ENCODE data around the gene HOXA5.

HOXA5 gene

GRCh38 chr7:27116031-27116961 lies 27.2 kb downstream of the HOXA5 start:
- no peak for DNase-seq

- no peak for DNase-seq
Measured at GRCh38 chr7:27115221-27116026, 28.1 kb downstream of the HOXA5 start.

- DNase-seq = no peak
Measured at GRCh38 chr7:27114881-27115220, 28.6 kb downstream of the HOXA5 start.

GRCh38 chr7:27113991-27114769 lies 29.3 kb downstream of the HOXA5 start:
- no peak for DNase-seq

GRCh38 chr7:27112955-27113949 lies 30.2 kb downstream of the HOXA5 start:
- no peak for DNase-seq

- DNase-seq = no peak
Measured at GRCh38 chr7:27112361-27112760, 31.1 kb downstream of the HOXA5 start.

- DNase-seq = no peak
Measured at GRCh38 chr7:27111751-27112277, 31.7 kb downstream of the HOXA5 start.

- DNase-seq = no peak
Measured at GRCh38 chr7:27111042-27111750, 32.3 kb downstream of the HOXA5 start.

- no peak for DNase-seq
Measured at GRCh38 chr7:27110186-27111031, 33.1 kb downstream of the HOXA5 start.

GRCh38 chr7:27109466-27110185 lies 33.9 kb downstream of the HOXA5 start:
- DNase-seq = no peak

GRCh38 chr7:27108390-27109127 lies 34.9 kb downstream of the HOXA5 start:
- DNase-seq = no peak

GRCh38 chr7:27107391-27108381 lies 35.8 kb downstream of the HOXA5 start:
- DNase-seq = no peak

GRCh38 chr7:27106901-27107240 lies 36.6 kb downstream of the HOXA5 start:
- DNase-seq = no peak

GRCh38 chr7:27106181-27106900 lies 37.1 kb downstream of the HOXA5 start:
- no peak for DNase-seq

GRCh38 chr7:27105301-27106031 lies 38.0 kb downstream of the HOXA5 start:
- no peak for DNase-seq
